ENCODE measurements around the gene SCYGR3.

GRCh38 chr2:227632827-227633226 lies 18.2 kb upstream of the SCYGR3 start:
- TF ChIP-seq CTCF (IDR thresholded peaks at IDR 0.05), result no peak
- TF ChIP-seq POLR2A (IDR thresholded peaks at IDR 0.05), result no peak
